ENCODE results near the gene GRM2.

Gene GRM2

DNA sequence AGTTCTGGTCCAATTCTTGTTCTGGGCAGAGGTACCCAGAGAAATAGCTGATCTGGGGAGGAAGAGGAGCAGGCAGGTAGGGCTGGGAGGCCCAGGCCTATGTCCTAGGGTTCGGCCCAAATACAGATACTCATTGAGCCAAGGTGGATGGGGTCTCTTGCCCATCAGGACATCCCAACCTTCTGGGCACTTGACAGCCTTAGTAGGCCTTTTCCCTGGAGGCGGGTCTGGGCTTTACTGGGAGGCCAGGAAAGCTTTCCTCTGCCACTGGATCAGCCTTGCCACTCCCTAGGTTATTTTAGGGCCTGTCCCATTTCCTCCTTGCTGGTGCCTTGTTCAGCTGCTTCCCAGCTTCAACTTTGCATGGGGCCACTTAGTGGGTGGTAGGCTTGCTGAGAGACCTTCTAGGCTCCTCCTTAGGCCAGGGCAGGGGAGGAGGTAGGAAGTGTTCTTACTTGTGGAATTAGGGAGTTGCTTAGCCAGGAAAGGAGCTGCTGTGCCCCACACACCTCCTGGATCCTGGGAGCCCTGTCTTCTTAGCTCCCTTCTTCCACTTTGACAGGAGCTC, 26.1 kb upstream of the GRM2 start:
- DNase-seq = no peak

DNA sequence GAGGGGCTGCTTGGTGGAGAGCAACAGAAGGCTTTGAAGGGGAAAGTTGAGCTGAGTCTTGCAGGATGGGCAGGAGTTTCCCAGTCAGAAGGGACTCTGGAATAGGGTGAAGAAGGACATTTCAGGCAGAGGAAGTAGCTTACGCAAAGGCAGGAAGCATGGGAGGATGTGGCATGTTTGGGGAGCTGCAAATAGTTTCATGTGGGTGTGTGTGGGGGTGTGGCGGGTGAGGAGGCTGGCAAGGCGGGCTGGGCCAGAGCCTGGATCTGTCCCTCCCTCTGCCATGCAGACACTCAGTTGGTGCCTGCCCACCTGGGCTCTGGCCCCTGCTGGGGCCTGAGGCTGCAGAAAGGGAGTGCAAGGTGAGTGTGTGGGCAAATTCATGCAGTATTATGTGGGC, 25.4 kb upstream of the GRM2 start:
- DNase-seq = no peak

DNA sequence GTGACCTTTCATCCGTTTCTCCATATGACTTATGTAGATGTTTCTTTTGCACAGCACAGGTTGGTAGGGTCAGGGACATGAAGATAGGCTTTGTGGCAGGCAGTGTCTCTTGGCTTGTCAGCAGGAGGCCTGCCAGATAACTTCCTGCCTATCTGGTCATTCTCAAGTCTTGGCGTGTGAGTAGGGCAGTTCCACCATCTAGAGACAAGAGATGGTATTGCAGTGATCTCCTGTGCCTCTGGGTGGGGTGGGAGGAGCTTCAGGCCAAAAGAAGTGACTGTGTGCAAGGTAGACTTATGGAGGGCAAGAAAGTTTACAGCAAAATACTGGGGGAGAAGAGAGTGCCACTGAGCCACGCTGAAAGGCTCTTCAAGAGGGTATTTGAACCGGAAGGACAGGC, 24.8 kb upstream of the GRM2 start:
- DNase-seq = no peak

DNA sequence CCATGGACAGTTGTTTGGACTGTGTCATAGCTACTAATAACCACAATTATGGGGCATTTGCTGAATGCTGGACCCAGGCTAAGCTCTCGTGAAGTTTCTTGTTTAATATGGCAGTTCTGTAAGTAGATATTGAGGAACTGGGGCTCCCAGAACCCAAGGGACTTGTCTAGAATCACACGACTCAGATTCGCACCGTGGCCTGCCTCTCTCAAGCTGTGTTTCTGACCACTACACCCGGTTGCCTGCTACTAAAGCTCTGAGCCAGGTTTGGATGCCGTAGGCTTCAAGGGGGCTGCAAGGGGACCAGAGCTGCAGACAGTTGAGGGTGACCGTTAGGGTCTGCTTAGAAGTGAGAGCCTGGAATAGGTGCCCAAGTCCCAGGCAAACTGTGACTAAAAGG, 24.3 kb upstream of the GRM2 start:
- no peak for DNase-seq

DNA sequence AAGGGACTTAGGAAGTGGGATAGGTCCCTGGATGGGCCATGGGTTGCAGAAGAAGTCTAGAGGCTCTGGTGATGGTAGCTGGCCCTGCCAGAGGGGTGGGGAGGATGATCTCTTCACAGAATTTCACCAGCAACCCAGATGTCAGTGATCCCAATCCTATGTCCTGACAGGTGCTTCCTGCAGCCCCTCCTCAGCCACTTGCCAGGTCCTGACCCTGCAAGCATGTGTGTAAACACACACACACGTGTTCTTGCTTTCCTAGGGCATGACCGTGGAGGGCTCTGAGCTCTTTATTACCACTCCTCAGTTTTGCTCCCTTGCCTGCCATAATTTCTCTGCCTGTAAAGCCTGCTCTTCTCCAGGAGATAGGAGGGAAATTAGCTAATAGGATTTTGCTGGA, 23.3 kb upstream of the GRM2 start:
- no peak for DNase-seq

DNA sequence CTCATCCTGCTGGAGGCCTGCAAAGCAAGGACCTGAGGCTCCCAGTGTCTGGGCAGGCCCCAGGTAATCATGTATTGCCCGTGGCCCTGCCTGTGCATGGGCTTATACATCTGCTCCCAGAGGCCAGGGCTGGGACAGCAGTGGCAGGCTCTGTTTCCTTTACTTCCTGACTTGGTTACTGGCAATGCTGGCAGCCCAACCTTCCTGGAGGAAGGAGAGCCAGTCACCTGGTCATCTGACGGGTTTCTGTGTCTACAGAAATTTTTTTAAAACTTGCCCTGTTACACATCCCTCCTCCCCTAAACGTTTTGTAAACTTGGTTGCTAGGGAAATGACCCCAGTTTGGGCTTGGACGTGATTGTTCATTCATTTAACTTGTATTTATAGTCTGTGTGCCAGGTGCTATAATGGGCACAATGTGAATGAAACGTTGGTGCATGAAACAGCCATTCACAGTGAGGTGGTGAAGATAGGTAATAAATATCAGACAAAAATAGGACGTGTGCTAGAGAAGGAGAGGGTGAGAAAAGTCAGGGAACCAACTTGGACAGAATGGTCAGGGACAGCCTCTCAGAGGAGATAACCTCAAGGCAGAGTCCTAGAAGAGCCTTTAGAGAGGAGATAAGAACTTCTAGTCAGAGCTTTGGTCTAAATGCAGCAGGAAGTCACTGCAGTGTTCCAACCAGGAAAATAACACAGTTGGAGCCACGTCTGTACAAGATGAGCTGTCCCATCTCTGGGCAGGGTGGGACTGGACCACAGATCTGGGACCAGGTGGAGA, 21.7 kb upstream of the GRM2 start:
- DNase-seq = no peak

DNA sequence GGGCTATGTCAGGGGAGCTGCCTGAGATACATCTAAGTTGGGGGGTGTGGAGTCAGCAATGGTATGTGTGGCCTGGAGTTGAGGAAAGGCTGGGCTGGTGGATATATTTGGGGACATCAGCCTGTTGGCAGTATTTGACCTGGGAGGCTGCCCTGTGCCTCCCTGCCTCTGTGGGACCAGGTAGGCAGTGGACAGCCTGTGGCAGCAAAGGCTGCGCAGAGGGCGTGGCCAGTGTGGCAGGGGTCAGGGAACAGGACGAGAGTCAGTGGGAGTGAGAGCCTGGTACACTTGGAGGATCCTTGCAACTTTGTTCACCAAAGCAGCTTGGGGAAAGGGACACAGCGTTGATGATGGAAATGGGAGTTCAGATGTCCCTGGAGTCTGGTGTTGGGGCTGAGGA, 20.8 kb upstream of the GRM2 start:
- DNase-seq = no peak

DNA sequence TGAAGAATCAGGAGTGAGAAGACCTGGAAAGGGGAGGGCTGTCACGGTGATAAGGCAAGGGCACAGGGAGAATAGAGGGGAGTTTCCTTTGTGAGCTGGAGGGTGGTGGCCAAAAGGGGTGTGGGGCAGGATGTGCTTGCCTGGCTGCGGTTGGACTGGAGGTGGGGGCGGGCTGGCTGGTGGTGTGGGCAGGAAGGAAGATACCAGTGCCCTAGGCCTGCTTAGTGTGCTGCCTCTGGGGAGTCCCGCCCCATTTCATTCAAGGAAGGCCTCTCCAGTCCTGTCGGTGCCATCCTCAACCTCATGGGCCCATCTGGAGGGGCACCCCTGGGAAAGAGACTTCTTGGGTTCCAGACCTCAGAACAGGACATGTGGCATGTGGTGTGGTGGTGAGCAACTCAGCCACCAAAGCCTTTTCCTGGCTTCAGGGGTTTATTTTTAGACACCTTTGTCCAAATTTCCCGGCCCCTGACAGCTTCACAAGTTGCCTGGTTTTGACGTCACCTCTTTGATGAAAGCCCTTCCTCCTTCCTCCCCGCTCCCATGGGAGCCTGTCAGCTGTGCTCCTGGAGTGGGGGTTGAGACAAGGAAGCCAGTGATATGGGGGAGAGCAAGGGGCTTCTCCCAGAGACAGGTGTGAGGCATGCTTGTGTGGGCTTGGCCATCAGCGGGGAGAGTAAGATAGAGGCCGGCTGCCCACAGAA, 20.2 kb upstream of the GRM2 start:
- DNase-seq = no peak

DNA sequence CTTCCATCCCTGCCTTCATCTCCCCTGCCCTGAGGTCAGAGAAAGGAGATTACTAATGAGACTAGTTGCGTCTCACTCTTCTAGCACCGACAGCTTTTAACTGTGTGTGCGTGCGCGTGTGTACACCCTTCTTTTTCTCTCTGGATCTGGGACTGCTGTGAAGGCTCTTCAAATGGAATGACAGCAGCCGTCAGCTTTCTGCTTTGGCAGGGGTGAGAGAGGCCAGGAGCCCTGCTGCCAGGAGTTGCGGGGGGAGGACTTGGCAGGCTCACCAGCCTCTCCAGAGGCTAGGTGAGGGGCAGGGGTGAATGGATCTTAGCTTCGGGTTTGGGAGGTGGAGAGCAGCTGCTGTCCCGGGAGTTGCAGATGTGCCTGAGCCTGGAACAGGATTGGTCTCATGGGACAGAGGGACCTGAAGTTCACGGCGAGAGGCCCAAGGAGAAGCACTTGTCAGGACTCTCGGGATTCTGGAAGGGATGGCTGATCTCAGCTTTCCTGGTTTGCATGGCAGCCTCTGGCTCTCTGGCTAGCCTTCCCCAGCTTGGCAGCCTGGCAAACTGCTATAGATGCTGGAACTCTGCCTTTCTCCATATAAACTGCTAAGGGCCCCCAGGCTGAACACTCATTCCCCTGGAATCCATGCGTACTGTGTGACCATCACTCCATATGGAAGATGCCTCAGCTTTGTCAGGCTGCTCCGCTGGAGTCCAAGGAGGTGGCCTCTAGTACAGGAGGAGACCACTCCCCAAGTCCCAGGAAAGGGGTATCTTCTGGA, 19.2 kb upstream of the GRM2 start:
- DNase-seq = no peak

DNA sequence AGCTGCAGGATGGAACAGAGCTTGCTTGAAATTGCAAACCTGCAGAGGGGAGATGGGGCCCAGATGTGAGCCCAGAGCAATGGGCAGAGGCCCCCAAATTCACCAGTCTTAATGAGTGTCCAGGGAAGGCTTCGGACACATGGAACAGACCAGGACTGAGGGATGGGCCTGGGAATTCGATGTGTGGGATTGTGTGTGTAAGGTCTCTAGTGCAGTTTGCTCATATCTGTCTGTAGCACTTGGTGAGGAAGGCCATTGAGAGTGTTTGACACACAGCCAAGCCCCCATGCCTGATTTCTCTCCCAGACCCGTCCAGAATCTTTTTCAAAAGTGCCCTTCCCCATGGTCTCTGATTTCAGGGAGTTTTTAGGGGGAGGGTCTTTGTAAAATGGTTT, 18.7 kb upstream of the GRM2 start:
- DNase-seq = no peak

DNA sequence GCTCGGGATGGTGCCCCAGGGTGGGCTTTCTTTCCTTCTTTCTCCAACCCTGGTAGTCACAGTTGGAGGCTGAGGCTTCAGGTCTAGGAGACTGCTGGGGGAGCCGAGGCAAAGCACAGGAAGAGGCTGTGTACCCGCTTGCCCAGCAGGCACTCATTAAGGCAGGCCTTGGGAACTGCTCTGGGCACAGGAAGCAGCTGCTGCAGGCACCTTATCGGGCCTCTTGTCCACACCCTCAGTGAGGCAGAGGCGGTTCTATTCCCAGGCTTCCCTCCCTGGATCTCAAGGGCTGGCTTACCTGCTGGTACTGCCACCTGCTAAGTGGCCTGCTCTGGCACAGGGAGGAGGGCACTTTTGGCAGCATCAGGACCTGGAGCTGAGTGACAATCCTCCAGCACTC, 15.8 kb upstream of the GRM2 start:
- no peak for DNase-seq

DNA sequence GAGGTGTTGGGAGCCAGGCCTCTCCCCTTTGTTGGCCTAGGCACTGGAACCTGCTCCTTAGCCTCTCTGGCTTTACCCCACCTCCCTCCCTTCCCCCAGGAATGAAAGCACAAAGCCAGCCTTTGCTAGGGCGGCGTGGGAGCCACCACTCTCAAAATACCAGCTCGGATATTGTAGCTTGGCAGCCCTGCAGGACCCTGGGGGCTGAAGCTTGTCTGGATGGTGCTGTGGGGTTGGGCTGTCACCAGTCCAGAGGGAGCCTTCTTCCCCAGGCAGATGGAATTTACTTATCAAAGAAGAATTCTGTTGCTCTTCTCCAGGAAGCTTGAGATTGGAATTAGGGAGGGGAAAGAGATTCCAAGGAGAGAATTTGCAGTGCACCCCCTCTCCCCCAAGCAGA, 14.9 kb upstream of the GRM2 start:
- DNase-seq = no peak

DNA sequence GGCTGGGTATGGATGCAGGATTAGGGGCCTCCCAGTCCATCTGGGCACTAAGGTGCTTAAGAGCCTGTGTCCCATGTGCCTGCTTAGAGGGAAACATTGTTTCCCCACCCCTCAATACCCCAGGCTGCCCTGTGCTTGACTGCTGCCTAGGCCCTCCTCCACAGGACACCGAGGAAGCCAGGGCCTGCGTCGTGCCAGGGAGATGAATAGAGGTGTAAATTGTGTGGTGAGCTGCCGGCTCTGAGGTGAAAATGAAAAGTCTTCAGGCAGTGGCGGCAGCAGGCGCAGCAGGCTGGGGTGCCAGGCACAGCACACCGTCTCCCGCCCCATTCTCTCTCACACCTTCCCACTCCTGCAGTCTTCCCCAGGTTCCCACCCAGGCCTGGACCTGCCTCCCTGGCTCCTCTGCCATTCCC, 13.9 kb upstream of the GRM2 start:
- no peak for DNase-seq

DNA sequence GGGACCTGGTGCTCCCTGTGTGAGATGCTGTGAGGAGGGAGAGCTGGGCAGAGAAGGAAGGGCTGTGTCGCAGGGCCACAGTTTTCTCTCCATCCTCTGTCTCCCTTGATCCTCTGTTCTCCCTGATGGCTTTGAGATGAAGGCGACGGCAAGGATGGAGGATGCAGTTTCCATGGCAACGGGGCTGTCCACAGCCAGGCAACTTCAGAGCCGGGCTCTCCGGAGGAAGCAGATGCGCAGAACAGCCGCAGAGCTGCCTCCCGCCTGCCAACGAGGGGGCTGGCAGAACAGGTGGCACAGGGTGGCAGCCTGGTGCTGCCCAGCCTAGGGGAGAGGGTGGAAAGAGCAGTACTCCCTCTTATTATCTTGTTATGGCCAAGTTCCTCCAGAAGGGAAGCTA, 9.9 kb upstream of the GRM2 start:
- DNase-seq = no peak

DNA sequence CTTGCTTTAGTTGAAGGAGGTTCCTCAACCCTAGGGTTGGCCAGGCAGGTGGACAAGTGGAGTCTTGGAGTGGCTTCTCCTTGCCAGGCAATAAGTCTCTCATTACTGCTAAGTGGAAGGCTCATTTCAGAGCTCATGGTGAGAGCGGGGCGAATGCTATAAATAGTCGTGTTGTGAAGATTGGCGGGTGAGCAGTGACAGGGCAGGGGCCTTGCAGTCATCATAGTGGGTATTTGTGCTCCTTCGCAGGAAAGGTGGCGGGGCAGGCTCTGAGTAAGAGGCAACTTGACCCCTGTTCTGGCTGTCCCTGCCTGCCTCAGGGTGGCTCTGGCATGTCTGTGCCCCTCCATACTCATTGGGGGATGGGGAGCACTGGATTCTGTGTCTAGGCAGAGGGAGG, 8.7 kb upstream of the GRM2 start:
- DNase-seq = no peak

DNA sequence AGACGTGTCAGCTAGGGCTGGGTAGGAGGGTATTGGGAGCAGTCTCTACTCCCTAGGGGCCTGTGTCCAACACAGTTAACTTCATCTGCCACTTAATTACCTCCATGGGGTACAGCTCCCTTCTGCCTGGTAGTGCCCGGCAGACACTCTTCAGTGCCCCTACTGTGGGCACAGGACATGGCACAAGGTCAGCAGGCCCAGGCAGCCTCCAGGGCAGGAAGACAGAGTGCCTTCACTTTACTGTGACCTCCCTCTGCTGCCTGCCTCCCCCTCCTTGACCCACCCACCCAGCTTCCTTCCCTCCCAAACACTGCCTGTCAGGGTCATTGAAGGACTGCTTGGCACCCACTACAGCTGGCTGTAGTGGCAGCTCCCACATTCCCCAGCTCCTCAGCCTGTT, 6.5 kb upstream of the GRM2 start:
- no peak for DNase-seq

DNA sequence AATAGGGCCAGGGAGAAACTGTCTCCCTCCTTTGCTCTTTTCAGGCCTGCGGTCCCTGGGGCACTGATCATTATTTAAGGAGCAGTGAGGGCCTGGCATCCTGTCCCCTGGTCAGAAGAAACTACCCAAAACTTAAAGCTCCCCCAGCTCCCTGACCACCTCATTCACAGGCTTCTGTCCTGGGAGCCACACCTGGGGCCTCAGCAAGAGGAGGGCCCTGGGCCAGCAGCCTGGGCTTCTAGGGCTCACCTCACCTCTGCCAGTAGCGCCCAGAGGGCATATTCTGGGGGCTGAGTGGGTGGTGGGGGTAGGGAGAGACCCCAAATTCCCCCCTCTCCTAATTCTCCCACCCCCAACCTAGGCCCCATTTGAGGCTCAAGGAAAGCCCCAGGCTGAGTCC, 4.7 kb upstream of the GRM2 start:
- no peak for DNase-seq

DNA sequence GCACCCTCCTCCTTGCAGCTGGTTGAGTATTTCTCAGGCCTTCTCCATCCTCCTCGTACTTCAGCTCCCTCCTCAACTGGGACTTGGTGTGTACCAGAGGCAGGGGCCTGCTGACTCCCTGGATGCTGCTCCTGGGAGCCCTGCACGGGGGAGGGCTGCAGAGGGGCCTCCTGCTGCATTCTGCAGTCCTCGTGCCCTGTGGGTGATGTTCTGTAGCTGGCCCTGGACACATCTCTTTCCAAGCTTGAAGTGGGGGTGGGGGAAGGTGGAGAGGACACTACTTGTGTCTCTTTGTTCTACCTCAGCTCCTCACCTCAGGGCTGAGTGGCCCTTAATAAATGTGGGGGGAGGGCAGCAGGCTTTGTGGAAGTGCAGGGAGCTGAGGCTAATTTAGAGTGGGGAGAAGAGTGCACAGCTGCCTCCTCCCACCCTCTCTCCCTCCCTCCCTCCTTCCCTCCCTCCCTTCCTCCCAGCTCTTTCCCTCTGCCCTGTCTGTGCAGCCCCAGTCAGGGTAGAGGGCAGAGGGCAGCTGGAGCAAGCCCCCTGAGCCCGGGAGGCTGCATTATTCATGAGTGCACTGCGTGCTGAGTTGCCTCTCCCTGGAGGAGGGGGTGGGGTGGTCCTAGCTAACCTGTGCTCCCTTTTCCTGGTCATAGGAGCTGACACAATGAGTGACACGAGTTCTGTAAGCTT, 3.7 kb upstream of the GRM2 start:
- no peak for DNase-seq

DNA sequence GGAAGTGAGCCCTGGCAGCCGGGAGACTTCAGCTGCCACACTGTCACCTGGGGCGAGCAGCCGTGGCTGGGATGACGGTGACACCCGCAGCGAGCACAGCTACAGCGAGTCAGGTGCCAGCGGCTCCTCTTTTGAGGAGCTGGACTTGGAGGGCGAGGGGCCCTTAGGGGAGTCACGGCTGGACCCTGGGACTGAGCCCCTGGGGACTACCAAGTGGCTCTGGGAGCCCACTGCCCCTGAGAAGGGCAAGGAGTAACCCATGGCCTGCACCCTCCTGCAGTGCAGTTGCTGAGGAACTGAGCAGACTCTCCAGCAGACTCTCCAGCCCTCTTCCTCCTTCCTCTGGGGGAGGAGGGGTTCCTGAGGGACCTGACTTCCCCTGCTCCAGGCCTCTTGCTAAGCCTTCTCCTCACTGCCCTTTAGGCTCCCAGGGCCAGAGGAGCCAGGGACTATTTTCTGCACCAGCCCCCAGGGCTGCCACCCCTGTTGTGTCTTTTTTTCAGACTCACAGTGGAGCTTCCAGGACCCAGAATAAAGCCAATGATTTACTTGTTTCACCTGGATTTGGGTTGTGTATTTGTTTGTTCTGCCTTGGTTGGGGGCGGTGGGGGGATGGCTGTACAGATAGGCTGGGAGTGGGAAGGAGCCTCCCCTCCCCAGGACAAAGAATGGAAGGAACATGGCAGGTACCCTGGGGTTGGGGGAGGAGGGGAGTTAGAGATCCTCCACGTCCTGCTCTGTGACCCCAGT, 2.9 kb upstream of the GRM2 start:
- DNase-seq = no peak

DNA sequence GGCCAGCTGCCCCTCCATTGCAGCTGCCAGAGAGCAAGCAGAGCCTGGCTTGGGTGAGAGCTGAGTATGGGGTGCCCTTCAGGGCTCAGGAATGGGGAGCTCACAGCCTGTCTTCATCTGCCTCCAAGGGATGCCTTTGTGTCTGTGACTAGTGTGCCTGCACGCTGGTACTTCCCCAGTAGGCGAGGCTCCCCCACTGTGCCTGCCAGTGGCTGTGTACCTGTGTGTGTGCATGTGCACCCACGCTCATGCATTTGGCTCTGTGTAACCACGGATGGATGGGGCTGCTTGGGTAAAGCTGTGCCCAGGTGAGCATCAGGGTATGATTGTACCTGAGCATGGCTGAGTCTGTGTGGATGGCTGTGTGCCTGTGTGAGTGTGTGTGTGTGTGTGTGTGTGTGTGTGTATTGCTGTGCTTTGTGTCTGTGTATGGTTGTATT, 2.3 kb upstream of the GRM2 start:
- DNase-seq = no peak

DNA sequence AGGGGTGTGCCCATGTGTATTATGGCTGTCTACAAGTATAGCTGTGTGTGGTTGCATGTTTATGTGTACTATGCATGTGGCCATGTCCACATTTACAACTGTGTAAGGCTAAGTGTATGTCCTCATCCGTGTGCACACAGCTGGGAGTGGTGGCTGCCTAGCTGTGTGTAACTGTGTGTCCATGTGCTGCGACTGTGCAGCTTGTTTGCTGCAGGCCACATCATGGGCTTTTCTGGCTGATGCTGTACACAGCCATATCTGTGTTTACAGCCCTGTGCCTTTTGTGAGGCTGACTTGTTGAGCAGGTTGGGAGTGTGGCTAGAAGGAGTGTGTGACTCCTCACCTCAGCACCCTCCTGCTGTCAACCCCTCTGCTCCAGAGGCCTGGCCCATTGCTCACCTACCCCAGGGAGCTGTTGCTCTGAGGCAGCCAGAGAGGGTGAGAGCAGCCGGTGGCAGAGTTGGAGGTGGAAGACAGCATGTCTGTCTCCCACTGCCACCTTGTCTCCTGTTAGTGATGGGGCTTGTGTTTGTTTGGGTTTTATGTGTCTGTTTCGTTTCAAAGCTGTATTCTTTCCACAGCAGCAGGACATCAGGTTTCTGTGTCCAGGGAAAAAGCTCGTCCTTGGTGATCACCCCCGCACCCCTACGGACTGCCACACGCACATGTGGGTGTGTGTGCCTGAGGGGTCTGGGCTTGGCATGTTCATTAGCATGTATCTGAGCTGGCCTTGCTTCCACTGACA, 1.4 kb upstream of the GRM2 start:
- no peak for DNase-seq
